GM18508 (cell line): ENCODE data around the gene KLF13.

Experiments
- ATAC-seq: cut with Tn5 transposase; IDR thresholded peaks from one replicate; pipeline ENCODE4 v1.9.1; 2021; ENCODE audit warnings: moderate number of reproducible peaks; ENCODE audit not compliant: insufficient read depth, unreplicated experiment

Gene KLF13

GRCh38 chr15:31360158-31360561 lies 33.5 kb downstream of the KLF13 start:
- ATAC-seq, result no peak

- ATAC-seq, result peak; percentile 49
Measured at GRCh38 chr15:31360843-31361763, 34.5 kb downstream of the KLF13 start.

GRCh38 chr15:31361764-31362515 lies 35.3 kb downstream of the KLF13 start:
- no peak for ATAC-seq

GRCh38 chr15:31362886-31363285 lies 36.3 kb downstream of the KLF13 start:
- no peak for ATAC-seq

GRCh38 chr15:31364301-31365031 lies 37.8 kb downstream of the KLF13 start:
- no peak for ATAC-seq

- no peak for ATAC-seq
Measured at GRCh38 chr15:31365032-31365654, 38.5 kb downstream of the KLF13 start.

GRCh38 chr15:31365655-31366127 lies 39.1 kb downstream of the KLF13 start:
- ATAC-seq, result no peak

GRCh38 chr15:31366169-31366734 lies 39.6 kb downstream of the KLF13 start:
- ATAC-seq, result no peak

- ATAC-seq, result no peak
Measured at GRCh38 chr15:31367021-31367729, 40.5 kb downstream of the KLF13 start.

- ATAC-seq, result no peak
Measured at GRCh38 chr15:31367730-31368344, 41.2 kb downstream of the KLF13 start.

GRCh38 chr15:31369727-31370126 lies 43.1 kb downstream of the KLF13 start:
- no peak for ATAC-seq

- ATAC-seq, result no peak
Measured at GRCh38 chr15:31371520-31372240, 45.0 kb downstream of the KLF13 start.

GRCh38 chr15:31372635-31373091 lies 46.0 kb downstream of the KLF13 start:
- ATAC-seq, result no peak

- ATAC-seq, result no peak
Measured at GRCh38 chr15:31373096-31373865, 46.6 kb downstream of the KLF13 start.

- no peak for ATAC-seq
Measured at GRCh38 chr15:31373970-31374369, 47.3 kb downstream of the KLF13 start.

- no peak for ATAC-seq
Measured at GRCh38 chr15:31374489-31374888, 47.9 kb downstream of the KLF13 start.

- no peak for ATAC-seq
Measured at GRCh38 chr15:31374986-31375385, 48.4 kb downstream of the KLF13 start.
